Prostate gland (tissue), 2 donors: ENCODE results near the gene PASK. TPM values are rescaled to one million over a fixed set of nuclear protein-coding genes. Genes with fewer than 3 reads are reported as not detected.

Experiments used
- DNase-seq: peaks from one replicate; pipeline ENCODE4 v3.0.0-alpha.2; 2019; ENCODE audit warnings: low spot score
- H3K27ac ChIP-seq, 2 donors: fragments of 200-600 bp; sonication (generic); 2 replicates each; pipeline ENCODE4 v1.5.1; 2017 to 2019
- H3K27me3 ChIP-seq: fragments of 200-600 bp; sonication (generic); replicated peaks from 2 replicates; pipeline ENCODE4 v1.5.1; 2019; ENCODE audit not compliant: insufficient read depth
- H3K36me3 ChIP-seq, 2 donors: fragments of 200-600 bp; sonication (generic); 1 replicate in 1 of 2; 2 replicates in 1 of 2; pipeline versions ENCODE4 v1.5.1 to v1.8.1; 2017 to 2019
- H3K4me1 ChIP-seq: fragments of 200-600 bp; sonication (generic); replicated peaks from 2 replicates; pipeline ENCODE4 v1.5.1; 2019
- H3K4me3 ChIP-seq, 2 donors: fragments of 200-600 bp; sonication (generic); 2 replicates each; pipeline ENCODE4 v1.5.1; 2017 to 2019
- H3K9me3 ChIP-seq: fragments of 200-600 bp; sonication (generic); 2 replicates; pipeline ENCODE4 v1.5.1; 2017
- POLR2A ChIP-seq: fragments of 450-650 bp; IDR thresholded peaks from one replicate; pipeline ENCODE4 v1.6.1; 2016; ENCODE audit warnings: antibody characterized with exemption, mild to moderate bottlenecking
- POLR2AphosphoS5 ChIP-seq: sonication (generic); formaldehyde crosslinking; IDR thresholded peaks from one replicate; pipeline ENCODE4 v1.6.1; 2017; ENCODE audit warnings: antibody characterized with exemption
- WGBS: methylation state at CpG from one replicate; pipeline ENCODE4 v1.1.5; 2018; 5-methylcytosine and 5-hydroxymethylcytosine counted together
- intact Hi-C: fragments of 100-400 bp; cut with DNase I; formaldehyde crosslinking; loops from one replicate; pipeline ENCODE4 v1.14.2; 2022
- total RNA-seq, 2 donors: library from RNA; depleted of rRNA; stranded (reverse); fragments of >200 nt; gene quantifications; one replicate each; pipeline ENCODE4 v1.1.0, GENCODE V29; 2016
- TF ChIP-seq, protein P1 (sequence below), 4 experiments: fragments of 200-600 bp in 2 of 4; fragments of 450-650 bp in 2 of 4; sonication (generic) in 2 of 4; IDR thresholded peaks; 1 replicate in 3 of 4; 2 replicates in 1 of 4; pipeline ENCODE4 v1.5.1; 2016 to 2019; ENCODE audit warnings: antibody characterized with exemption in 4 of 4, mild to moderate bottlenecking in 2 of 4, moderate library complexity in 2 of 4

The PASK gene
- total RNA-seq, 2 donors from 2014 or later, result 49.2 to 200 TPM

DNA sequence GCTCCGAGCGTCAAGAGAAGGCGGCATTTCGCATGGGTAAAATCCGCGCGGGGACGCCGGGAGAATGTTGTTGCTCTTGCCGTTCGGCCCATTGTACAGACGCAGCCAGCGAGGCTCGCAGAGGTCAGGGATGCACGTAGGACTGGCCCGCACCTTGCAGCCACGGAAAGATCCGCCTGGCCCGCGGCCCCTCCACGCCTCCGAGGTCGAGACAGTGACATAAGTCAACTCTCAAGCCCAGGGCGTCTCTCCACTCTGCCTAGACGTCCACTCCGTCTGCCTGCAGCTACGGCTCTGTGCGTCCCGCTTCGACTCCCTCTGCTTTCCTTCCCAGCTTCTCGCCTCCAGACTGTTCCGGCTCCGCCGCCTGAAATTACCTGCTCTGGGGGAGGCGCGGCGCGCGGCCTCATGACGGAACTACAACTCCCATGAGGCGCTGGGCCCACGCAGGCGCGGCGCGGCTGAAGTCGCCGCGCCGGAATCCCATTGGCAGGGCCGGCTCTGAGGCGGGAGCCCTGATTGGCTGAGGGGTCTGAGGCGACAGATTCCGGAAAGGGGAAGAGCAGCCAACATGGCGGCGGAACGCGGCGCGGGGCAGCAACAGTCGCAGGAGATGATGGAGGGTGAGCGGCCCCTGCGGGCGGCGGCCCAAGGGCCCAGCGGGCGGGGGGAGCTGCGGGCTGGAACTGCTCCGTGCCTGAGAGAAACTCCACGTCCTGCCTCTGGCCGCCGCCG lies 820 bp upstream of the PASK start, which contains the start of gene PPP1R7:
Gene PPP1R7 (plus strand): TSS at position 543 of the 735 bp plus-strand sequence. CDS start 29 bp downstream, at position 572.
- peaks cover 5% of the 10 kb centered on the region for H3K4me1 ChIP-seq
- peak within 1 kb of the TSS; percentile 67 to 98 for H3K4me3 ChIP-seq
- no peaks in the 10 kb centered on the region for H3K27me3 ChIP-seq
- DNase-seq, result peak; percentile 95
- TF ChIP-seq POLR2AphosphoS5, result peak; percentile 87
- TF ChIP-seq, protein P1, sequence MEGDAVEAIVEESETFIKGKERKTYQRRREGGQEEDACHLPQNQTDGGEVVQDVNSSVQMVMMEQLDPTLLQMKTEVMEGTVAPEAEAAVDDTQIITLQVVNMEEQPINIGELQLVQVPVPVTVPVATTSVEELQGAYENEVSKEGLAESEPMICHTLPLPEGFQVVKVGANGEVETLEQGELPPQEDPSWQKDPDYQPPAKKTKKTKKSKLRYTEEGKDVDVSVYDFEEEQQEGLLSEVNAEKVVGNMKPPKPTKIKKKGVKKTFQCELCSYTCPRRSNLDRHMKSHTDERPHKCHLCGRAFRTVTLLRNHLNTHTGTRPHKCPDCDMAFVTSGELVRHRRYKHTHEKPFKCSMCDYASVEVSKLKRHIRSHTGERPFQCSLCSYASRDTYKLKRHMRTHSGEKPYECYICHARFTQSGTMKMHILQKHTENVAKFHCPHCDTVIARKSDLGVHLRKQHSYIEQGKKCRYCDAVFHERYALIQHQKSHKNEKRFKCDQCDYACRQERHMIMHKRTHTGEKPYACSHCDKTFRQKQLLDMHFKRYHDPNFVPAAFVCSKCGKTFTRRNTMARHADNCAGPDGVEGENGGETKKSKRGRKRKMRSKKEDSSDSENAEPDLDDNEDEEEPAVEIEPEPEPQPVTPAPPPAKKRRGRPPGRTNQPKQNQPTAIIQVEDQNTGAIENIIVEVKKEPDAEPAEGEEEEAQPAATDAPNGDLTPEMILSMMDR (IDR thresholded peaks at IDR 0.05), result peak in 2 of 4 experiments; percentile 23 to 25
- peak; percentile 66 for TF ChIP-seq POLR2A
- no peaks in the 10 kb centered on the region for H3K9me3 ChIP-seq
- intact Hi-C loops, result loop anchor here (5.0 kb wide), 1 partner anchor 67 kb away; no protein-coding TSS in a partner anchor
- WGBS, result under 1% methylated on average over 65 of the region's 73 CpGs
- H3K27ac ChIP-seq, result peak within 1 kb of the TSS; percentile 76 to 80
- no peaks in the 10 kb centered on the region for H3K36me3 ChIP-seq

DNA sequence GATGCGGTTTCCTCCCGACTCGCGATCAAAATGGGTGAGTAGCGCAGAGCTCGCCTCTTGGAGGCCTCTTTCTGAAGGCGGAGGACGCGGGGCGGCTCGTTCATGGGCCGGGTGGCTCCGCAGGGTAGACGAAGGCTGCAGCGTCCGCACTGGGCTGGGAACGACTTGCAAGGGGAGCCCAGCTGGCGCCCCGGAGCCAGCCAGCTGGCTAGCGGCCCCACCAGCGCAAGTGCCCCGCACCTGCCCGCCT lies 328 bp upstream of the PASK start:
- Histone ChIP-seq H3K9me3 (no peaks in the 10 kb centered on the region), H3K4me1 (peaks cover 5% of the 10 kb centered on the region), H3K4me3 (peak overlapping the region; percentile 67 to 98), H3K36me3 (no peaks in the 10 kb centered on the region), H3K27ac (peak overlapping the region; percentile 76 to 80), H3K27me3 (no peaks in the 10 kb centered on the region)
- intact Hi-C loops, result loop anchor here (5.0 kb wide), 1 partner anchor 68 kb away; no protein-coding TSS in a partner anchor
- no peak for DNase-seq
- TF ChIP-seq POLR2A (no peak), POLR2AphosphoS5 (no peak)
- TF ChIP-seq, protein P1 (IDR thresholded peaks at IDR 0.05), result no peak
- WGBS, result under 1% methylated on average over 19 of the region's 23 CpGs

DNA sequence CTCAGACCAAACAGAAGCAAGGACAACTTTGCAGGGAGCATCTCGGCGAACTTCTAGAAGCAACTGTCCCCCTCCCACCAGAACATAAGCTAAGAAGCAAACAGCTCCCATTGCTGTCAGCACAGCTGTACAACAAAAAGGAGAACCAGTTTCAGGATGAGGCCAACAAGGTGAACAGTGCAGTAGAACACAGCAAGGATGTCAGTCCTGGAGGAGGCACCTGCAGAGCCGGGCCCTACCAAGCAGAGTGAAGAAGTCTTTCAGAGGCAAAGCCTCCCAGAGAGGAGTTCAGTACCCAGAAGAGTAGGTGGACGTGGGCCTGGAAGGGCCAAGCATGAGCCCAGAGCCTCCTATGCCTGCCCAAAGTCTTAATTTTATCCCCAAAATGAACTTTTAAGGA lies 1.0 kb downstream of the PASK start:
- Histone ChIP-seq H3K4me3 (peak overlapping the region; percentile 67 to 98), H3K27ac (no peak overlapping the region), H3K27me3 (no peaks in the 10 kb centered on the region), H3K9me3 (no peaks in the 10 kb centered on the region), H3K36me3 (no peaks in the 10 kb centered on the region), H3K4me1 (peaks cover 5% of the 10 kb centered on the region)
- TF ChIP-seq POLR2A, result no peak
- TF ChIP-seq POLR2AphosphoS5, result no peak
- TF ChIP-seq, protein P1 (IDR thresholded peaks at IDR 0.05), result no peak
- DNase-seq, result no peak
- intact Hi-C loops, result loop anchor here (5.0 kb wide), 1 partner anchor 69 kb away; no protein-coding TSS in a partner anchor
- 85% methylated on average over 4 of the region's 4 CpGs for WGBS

DNA sequence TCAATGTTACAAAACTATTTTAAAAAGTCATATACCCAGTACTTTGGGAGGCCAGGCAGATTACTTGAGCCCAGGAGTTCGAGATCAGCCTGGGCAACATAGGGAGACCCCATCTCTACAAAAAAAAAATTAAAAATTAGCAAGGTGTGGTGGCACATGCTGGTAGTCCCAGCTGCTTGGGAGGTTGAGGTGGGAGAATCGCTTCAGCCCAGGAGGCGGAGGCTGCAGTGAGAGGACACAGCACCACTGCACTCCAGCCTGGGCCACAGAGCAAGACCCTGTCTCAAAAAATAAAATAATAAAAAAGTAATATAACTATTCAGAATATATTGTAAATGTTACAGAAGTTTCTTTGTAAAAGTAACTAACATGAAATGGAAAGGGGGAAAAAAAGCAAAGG lies 1.9 kb downstream of the PASK start:
- no peak overlapping the region for H3K27ac ChIP-seq
- intact Hi-C loops, result loop anchor here (5.0 kb wide), 1 partner anchor 70 kb away; no protein-coding TSS in a partner anchor

More for the DNA sequence above, 1.9 kb downstream of the PASK start:
- DNase-seq, result no peak
- no peak for TF ChIP-seq POLR2AphosphoS5
- TF ChIP-seq, protein P1 (IDR thresholded peaks at IDR 0.05), result no peak
- TF ChIP-seq POLR2A, result no peak
- Histone ChIP-seq H3K9me3 (no peaks in the 10 kb centered on the region), H3K36me3 (no peaks in the 10 kb centered on the region), H3K4me1 (peaks cover 5% of the 10 kb centered on the region), H3K4me3 (no peak overlapping the region), H3K27me3 (no peaks in the 10 kb centered on the region)
- 94% methylated on average over 3 of the region's 3 CpGs for WGBS
